Right forelimb (tissue), 1 donor: ENCODE measurements around the gene ELFN1.

ENCODE experiments used
- DNase-seq: peaks from one replicate; pipeline ENCODE4 v3.0.0-alpha.2; 2018

Gene ELFN1

GRCh38 chr7:1643270-1644092 lies 26.6 kb upstream of the ELFN1 start:
- DNase-seq, result no peak

- DNase-seq, result no peak
Observed at GRCh38 chr7:1644341-1645070, 25.6 kb upstream of the ELFN1 start.

GRCh38 chr7:1645071-1645409 lies 25.0 kb upstream of the ELFN1 start:
- DNase-seq, result no peak

- DNase-seq, result no peak
Observed at GRCh38 chr7:1645476-1645875, 24.6 kb upstream of the ELFN1 start.

GRCh38 chr7:1646391-1646790 lies 23.7 kb upstream of the ELFN1 start:
- no peak for DNase-seq

GRCh38 chr7:1646957-1647891 lies 22.9 kb upstream of the ELFN1 start:
- peak; percentile 79 for DNase-seq

- peak; percentile 72 for DNase-seq
Observed at GRCh38 chr7:1647961-1648672, 22.0 kb upstream of the ELFN1 start.

- peak; percentile 29 for DNase-seq
Observed at GRCh38 chr7:1649751-1650326, 20.2 kb upstream of the ELFN1 start.

- peak; percentile 32 for DNase-seq
Observed at GRCh38 chr7:1650363-1651030, 19.6 kb upstream of the ELFN1 start.

GRCh38 chr7:1651031-1651446 lies 19.0 kb upstream of the ELFN1 start:
- no peak for DNase-seq

- DNase-seq, result no peak
Observed at GRCh38 chr7:1651891-1652290, 18.2 kb upstream of the ELFN1 start.

- DNase-seq, result no peak
Observed at GRCh38 chr7:1653500-1653899, 16.6 kb upstream of the ELFN1 start.

- DNase-seq, result no peak
Observed at GRCh38 chr7:1654111-1654510, 16.0 kb upstream of the ELFN1 start.

GRCh38 chr7:1654738-1655475 lies 15.2 kb upstream of the ELFN1 start:
- DNase-seq, result no peak

GRCh38 chr7:1659696-1660095 lies 10.4 kb upstream of the ELFN1 start:
- DNase-seq, result no peak

GRCh38 chr7:1661461-1661860 lies 8.6 kb upstream of the ELFN1 start:
- no peak for DNase-seq

GRCh38 chr7:1662101-1662500 lies 8.0 kb upstream of the ELFN1 start:
- DNase-seq, result peak; percentile 32

- peak; percentile 32 for DNase-seq
Observed at GRCh38 chr7:1662767-1663166, 7.3 kb upstream of the ELFN1 start.

GRCh38 chr7:1663223-1663622 lies 6.9 kb upstream of the ELFN1 start:
- DNase-seq, result peak; percentile 36

GRCh38 chr7:1663857-1664651 lies 6.0 kb upstream of the ELFN1 start:
- peak; percentile 45 for DNase-seq
